ENCODE measurements around the gene ADAM10.

ADAM10 gene

DNA sequence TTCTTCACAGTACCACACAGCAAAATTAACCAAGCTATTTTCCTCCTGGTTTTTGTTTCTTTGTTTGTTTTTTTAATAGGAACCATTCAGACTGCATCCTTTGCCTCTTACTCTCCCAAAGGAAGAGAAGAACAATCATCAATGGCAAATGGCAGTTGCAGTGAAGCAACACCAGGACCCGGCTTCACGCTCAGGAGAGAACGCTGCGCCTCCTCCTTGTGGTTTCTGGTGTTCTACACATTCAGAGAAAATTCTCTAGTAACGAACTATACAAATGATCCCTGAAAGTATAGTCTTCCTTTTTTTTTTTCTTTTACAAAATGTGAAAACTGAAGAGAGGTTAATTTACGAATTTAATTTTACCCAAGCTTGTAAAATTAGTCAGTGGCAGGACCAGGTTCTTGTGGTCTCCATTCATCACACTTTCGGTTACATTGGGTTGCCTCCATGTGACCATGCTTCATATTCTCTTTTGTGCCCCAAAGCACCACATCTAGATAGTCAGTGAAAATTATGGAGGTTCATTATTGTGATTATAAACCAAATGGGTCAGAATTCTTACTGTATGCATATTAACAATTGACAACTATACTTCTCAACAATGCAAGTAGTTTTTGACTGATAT, 11.0 kb upstream of the ADAM10 start (continued):
- TF ChIP-seq ZNF214 (tag by site-specific recombination; IDR thresholded peaks at IDR 0.05; ENCODE audit: borderline replicate concordance) (no peak), ZNF354C (tag by site-specific recombination; IDR thresholded peaks at IDR 0.05; ENCODE audit: borderline replicate concordance, low read depth) (no peak), ZBTB48 (tag by site-specific recombination; IDR thresholded peaks at IDR 0.05) (no peak), ZNF544 (tag by site-specific recombination; IDR thresholded peaks at IDR 0.05) (no peak), ZNF114 (tag by site-specific recombination; IDR thresholded peaks at IDR 0.05) (no peak)
- TF ChIP-seq, protein P1, sequence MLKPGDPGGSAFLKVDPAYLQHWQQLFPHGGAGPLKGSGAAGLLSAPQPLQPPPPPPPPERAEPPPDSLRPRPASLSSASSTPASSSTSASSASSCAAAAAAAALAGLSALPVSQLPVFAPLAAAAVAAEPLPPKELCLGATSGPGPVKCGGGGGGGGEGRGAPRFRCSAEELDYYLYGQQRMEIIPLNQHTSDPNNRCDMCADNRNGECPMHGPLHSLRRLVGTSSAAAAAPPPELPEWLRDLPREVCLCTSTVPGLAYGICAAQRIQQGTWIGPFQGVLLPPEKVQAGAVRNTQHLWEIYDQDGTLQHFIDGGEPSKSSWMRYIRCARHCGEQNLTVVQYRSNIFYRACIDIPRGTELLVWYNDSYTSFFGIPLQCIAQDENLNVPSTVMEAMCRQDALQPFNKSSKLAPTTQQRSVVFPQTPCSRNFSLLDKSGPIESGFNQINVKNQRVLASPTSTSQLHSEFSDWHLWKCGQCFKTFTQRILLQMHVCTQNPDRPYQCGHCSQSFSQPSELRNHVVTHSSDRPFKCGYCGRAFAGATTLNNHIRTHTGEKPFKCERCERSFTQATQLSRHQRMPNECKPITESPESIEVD (tag by site-specific recombination; IDR thresholded peaks at IDR 0.05), result no peak
- TF ChIP-seq, protein P2, sequence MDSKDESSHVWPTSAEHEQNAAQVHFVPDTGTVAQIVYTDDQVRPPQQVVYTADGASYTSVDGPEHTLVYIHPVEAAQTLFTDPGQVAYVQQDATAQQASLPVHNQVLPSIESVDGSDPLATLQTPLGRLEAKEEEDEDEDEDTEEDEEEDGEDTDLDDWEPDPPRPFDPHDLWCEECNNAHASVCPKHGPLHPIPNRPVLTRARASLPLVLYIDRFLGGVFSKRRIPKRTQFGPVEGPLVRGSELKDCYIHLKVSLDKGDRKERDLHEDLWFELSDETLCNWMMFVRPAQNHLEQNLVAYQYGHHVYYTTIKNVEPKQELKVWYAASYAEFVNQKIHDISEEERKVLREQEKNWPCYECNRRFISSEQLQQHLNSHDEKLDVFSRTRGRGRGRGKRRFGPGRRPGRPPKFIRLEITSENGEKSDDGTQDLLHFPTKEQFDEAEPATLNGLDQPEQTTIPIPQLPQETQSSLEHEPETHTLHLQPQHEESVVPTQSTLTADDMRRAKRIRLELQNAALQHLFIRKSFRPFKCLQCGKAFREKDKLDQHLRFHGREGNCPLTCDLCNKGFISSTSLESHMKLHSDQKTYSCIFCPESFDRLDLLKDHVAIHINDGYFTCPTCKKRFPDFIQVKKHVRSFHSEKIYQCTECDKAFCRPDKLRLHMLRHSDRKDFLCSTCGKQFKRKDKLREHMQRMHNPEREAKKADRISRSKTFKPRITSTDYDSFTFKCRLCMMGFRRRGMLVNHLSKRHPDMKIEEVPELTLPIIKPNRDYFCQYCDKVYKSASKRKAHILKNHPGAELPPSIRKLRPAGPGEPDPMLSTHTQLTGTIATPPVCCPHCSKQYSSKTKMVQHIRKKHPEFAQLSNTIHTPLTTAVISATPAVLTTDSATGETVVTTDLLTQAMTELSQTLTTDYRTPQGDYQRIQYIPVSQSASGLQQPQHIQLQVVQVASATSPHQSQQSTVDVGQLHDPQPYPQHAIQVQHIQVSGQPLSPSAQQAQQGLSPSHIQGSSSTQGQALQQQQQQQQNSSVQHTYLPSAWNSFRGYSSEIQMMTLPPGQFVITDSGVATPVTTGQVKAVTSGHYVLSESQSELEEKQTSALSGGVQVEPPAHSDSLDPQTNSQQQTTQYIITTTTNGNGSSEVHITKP (tag by site-specific recombination; IDR thresholded peaks at IDR 0.05), result no peak

DNA sequence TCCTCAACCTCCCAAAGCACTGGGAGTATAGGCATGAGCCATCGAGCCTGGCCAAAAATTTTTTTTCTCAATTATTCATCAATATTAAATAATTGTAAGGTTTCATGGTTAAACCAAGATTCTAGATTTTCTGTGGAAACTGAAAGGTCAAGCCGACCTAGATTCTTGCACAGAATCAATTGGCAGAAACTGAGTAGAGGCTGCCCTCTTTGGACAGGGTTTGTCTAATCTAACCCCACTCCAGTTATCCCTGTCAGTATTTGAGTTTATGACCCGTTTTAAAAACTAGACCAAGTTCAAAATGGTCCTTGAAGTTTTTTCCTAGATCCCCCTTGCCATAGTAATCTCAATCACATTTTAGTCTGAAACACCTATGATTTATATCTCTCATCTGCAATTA, 8.6 kb upstream of the ADAM10 start:
- H3K4me3 ChIP-seq (ENCODE audit: low read depth, low read length), result no peak overlapping the region
- no peaks in the 10 kb centered on the region for H3K9me3 ChIP-seq (ENCODE audit: control insufficient read depth, insufficient read depth, low read depth, low read length)
- POLR2A ChIA-PET, result interaction anchor here (0.7 kb wide), 1 partner anchor 377 kb away, joined by 3 read pairs; no protein-coding TSS in a partner anchor
- H3K27ac ChIP-seq (ENCODE audit: extremely low read depth, low read depth, low read length), result no peak overlapping the region
- H3K4me1 ChIP-seq (ENCODE audit: control insufficient read depth, insufficient read depth, low read length), result peaks cover 3% of the 10 kb centered on the region; the same call in 1 of the 2 replicates
- H3K36me3 ChIP-seq (ENCODE audit: control insufficient read depth in 2 of 2, insufficient read depth in 1 of 2, low read length in 2 of 2), result no peaks in the 10 kb centered on the region
- CTCF ChIA-PET, result interaction anchor here (0.7 to 0.8 kb wide), 2 partner anchors 242 to 535 kb away, joined by 4 to 5 read pairs; no protein-coding TSS in a partner anchor
- TF ChIP-seq ZNF501 (tag by site-specific recombination; IDR thresholded peaks at IDR 0.05), result no peak
- TF ChIP-seq BCL11A (tag by site-specific recombination; IDR thresholded peaks at IDR 0.05; ENCODE audit: low read depth), result no peak
- no peak for TF ChIP-seq ZEB2 (tag by site-specific recombination; IDR thresholded peaks at IDR 0.05)
- no peak for TF ChIP-seq KLF10 (tag by site-specific recombination; IDR thresholded peaks at IDR 0.05)
- TF ChIP-seq ZNF423 (tag by site-specific recombination; IDR thresholded peaks at IDR 0.05), result no peak
- TF ChIP-seq, protein P3, sequence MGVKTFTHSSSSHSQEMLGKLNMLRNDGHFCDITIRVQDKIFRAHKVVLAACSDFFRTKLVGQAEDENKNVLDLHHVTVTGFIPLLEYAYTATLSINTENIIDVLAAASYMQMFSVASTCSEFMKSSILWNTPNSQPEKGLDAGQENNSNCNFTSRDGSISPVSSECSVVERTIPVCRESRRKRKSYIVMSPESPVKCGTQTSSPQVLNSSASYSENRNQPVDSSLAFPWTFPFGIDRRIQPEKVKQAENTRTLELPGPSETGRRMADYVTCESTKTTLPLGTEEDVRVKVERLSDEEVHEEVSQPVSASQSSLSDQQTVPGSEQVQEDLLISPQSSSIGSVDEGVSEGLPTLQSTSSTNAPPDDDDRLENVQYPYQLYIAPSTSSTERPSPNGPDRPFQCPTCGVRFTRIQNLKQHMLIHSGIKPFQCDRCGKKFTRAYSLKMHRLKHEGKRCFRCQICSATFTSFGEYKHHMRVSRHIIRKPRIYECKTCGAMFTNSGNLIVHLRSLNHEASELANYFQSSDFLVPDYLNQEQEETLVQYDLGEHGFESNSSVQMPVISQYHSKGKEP (tag by site-specific recombination; IDR thresholded peaks at IDR 0.05), result no peak
- no peak for TF ChIP-seq PRDM1 (tag by site-specific recombination; IDR thresholded peaks at IDR 0.05)
- no peak for TF ChIP-seq ZFP69B (tag by site-specific recombination; IDR thresholded peaks at IDR 0.05)
- TF ChIP-seq, protein P4, sequence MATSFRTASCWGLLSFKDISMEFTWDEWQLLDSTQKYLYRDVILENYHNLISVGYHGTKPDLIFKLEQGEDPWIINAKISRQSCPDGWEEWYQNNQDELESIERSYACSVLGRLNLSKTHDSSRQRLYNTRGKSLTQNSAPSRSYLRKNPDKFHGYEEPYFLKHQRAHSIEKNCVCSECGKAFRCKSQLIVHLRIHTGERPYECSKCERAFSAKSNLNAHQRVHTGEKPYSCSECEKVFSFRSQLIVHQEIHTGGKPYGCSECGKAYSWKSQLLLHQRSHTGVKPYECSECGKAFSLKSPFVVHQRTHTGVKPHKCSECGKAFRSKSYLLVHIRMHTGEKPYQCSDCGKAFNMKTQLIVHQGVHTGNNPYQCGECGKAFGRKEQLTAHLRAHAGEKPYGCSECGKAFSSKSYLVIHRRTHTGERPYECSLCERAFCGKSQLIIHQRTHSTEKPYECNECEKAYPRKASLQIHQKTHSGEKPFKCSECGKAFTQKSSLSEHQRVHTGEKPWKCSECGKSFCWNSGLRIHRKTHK (tag by site-specific recombination; IDR thresholded peaks at IDR 0.05), result no peak
- TF ChIP-seq, protein P5, sequence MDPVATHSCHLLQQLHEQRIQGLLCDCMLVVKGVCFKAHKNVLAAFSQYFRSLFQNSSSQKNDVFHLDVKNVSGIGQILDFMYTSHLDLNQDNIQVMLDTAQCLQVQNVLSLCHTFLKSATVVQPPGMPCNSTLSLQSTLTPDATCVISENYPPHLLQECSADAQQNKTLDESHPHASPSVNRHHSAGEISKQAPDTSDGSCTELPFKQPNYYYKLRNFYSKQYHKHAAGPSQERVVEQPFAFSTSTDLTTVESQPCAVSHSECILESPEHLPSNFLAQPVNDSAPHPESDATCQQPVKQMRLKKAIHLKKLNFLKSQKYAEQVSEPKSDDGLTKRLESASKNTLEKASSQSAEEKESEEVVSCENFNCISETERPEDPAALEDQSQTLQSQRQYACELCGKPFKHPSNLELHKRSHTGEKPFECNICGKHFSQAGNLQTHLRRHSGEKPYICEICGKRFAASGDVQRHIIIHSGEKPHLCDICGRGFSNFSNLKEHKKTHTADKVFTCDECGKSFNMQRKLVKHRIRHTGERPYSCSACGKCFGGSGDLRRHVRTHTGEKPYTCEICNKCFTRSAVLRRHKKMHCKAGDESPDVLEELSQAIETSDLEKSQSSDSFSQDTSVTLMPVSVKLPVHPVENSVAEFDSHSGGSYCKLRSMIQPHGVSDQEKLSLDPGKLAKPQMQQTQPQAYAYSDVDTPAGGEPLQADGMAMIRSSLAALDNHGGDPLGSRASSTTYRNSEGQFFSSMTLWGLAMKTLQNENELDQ (tag by site-specific recombination; IDR thresholded peaks at IDR 0.05; ENCODE audit: low read depth), result no peak
- TF ChIP-seq, protein P6, sequence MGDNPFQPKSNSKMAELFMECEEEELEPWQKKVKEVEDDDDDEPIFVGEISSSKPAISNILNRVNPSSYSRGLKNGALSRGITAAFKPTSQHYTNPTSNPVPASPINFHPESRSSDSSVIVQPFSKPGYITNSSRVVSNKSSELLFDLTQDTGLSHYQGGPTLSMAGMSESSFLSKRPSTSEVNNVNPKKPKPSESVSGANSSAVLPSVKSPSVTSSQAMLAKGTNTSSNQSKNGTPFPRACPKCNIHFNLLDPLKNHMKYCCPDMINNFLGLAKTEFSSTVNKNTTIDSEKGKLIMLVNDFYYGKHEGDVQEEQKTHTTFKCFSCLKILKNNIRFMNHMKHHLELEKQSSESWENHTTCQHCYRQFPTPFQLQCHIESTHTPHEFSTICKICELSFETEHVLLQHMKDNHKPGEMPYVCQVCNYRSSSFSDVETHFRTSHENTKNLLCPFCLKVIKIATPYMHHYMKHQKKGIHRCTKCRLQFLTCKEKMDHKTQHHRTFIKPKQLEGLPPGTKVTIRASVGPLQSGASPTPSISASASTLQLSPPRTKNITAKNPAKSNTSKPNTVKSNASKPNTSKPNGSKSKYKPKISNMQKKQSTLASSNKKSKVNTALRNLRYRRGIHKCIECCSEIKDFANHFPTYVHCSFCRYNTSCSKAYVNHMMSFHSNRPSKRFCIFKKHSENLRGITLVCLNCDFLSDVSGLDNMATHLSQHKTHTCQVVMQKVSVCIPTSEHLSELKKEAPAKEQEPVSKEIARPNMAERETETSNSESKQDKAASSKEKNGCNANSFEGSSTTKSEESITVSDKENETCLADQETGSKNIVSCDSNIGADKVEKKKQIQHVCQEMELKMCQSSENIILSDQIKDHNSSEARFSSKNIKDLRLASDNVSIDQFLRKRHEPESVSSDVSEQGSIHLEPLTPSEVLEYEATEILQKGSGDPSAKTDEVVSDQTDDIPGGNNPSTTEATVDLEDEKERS (tag by site-specific recombination; IDR thresholded peaks at IDR 0.05), result no peak
- TF ChIP-seq ZNF654 (tag by site-specific recombination; IDR thresholded peaks at IDR 0.05; ENCODE audit: low read depth), result no peak
- TF ChIP-seq, protein P7, sequence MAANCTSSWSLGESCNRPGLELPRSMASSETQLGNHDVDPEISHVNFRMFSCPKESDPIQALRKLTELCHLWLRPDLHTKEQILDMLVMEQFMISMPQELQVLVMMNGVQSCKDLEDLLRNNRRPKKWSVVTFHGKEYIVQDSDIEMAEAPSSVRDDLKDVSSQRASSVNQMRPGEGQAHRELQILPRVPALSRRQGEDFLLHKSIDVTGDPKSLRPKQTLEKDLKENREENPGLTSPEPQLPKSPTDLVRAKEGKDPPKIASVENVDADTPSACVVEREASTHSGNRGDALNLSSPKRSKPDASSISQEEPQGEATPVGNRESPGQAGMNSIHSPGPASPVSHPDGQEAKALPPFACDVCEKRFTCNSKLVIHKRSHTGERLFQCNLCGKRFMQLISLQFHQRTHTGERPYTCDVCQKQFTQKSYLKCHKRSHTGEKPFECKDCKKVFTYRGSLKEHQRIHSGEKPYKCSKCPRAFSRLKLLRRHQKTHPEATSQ (tag by site-specific recombination; IDR thresholded peaks at IDR 0.05), result no peak

Data from HEK293 (cell line).